ENCODE measurements around the gene LAMA1.

Gene LAMA1

GRCh38 chr18:6992761-6993160, 124.8 kb downstream of the LAMA1 start:
- TF ChIP-seq, protein P1, sequence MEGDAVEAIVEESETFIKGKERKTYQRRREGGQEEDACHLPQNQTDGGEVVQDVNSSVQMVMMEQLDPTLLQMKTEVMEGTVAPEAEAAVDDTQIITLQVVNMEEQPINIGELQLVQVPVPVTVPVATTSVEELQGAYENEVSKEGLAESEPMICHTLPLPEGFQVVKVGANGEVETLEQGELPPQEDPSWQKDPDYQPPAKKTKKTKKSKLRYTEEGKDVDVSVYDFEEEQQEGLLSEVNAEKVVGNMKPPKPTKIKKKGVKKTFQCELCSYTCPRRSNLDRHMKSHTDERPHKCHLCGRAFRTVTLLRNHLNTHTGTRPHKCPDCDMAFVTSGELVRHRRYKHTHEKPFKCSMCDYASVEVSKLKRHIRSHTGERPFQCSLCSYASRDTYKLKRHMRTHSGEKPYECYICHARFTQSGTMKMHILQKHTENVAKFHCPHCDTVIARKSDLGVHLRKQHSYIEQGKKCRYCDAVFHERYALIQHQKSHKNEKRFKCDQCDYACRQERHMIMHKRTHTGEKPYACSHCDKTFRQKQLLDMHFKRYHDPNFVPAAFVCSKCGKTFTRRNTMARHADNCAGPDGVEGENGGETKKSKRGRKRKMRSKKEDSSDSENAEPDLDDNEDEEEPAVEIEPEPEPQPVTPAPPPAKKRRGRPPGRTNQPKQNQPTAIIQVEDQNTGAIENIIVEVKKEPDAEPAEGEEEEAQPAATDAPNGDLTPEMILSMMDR (IDR thresholded peaks at IDR 0.05; ENCODE audit: low read depth, low read length) = no peak
- no peak for DNase-seq (ENCODE audit: extremely low read depth, low read depth)

DNA sequence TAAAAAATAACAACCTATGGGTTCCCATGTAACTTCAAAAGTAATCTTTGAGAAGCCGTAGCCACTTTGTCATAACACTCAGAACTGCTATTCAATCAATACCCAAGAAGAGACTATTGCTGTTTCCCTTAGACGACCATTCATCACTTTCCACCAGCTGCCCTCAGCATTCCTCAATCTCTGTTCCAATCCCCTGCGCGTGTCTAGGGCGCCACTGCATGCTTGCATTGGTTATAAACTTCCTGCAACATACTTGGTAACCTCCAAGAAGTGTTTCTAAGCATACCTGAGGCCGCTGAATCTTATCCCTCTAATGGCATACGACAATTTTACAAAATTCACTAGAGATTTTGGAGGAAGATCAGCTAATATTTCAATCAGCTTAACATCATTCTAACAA, 134.2 kb downstream of the LAMA1 start:
- TF ChIP-seq, protein P1 (IDR thresholded peaks at IDR 0.05; ENCODE audit: low read depth, low read length) = no peak
- no peak for DNase-seq (ENCODE audit: extremely low read depth, low read depth)

GRCh38 chr18:6982398-6982797, 135.2 kb downstream of the LAMA1 start:
- no peak for DNase-seq (ENCODE audit: extremely low read depth, low read depth)
- TF ChIP-seq, protein P1 (IDR thresholded peaks at IDR 0.05; ENCODE audit: low read depth, low read length) = no peak

DNA sequence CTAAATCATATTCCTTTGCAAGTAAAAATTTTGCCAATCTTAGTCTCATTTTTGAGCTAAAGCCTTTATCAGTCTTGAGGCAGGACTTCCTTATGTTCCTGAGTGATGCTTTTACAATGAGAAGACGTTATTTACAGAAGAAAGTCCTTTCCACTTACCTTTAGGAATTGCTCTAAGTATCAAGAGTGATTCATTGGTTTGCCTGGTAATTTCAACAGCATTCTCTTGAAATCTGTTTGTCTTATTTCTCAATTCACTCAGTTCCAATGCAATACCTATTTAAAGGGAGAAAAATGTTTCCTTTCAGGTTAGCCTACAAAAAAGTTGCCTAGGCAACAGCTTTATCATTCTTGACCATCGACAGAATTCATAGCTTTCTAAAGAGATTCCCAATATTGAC, 137.2 kb downstream of the LAMA1 start:
- TF ChIP-seq, protein P1 (IDR thresholded peaks at IDR 0.05; ENCODE audit: low read depth, low read length) = no peak
- DNase-seq (ENCODE audit: extremely low read depth, low read depth) = no peak

DNA sequence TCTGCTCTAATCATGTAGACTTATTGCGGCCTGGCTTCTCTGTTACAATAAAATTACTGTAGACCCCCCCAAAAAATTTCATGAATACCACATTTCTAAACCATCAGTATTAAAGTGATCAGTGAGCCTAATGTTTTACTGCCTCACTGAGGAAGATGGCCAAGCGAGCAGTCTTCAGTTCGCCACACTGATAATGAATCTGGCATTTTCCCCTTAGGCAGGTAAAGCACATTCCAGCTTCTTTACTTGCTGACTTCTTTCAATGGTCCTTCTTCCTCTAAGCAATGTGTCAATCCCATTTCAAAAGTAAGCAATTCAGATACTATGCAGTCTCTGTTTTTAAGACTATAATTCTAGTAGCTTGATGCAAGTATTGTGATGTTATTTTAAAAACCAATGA, 137.6 kb downstream of the LAMA1 start:
- TF ChIP-seq, protein P1 (IDR thresholded peaks at IDR 0.05; ENCODE audit: low read depth, low read length) = no peak

GRCh38 chr18:6976935-6977334, 140.7 kb downstream of the LAMA1 start:
- TF ChIP-seq, protein P1 (IDR thresholded peaks at IDR 0.05; ENCODE audit: low read depth, low read length) = no peak
- no peak for DNase-seq (ENCODE audit: extremely low read depth, low read depth)

More for the DNA sequence above, 137.6 kb downstream of the LAMA1 start:
- DNase-seq (ENCODE audit: extremely low read depth, low read depth) = no peak

DNA sequence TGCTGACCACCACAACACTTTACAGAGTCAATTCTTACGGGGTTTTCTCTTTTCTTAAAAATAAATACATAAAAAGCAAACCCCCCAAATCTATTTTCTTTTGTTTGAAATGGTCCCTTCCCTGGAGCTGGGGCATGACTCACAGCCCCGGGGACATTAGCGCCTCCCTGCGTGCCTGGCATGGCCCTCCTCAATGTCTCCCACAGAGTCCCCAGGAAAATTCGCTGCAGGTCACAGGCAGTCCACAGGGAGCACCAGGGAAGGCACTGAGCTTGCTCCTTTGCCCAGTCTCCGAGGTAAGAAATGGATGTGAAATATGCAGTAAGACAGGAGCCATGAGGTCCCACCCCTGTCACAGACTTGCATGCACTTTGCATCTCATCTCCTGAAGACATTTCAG, 142.5 kb downstream of the LAMA1 start:
- TF ChIP-seq, protein P1 (IDR thresholded peaks at IDR 0.05; ENCODE audit: low read depth, low read length) = no peak
- no peak for DNase-seq (ENCODE audit: extremely low read depth, low read depth)
